HG03432 (cell line): ENCODE data around the gene LRIG1.

Source experiments
- ATAC-seq: cut with Tn5 transposase; IDR thresholded peaks from one replicate; pipeline ENCODE4 v1.9.1; 2021; ENCODE audit warnings: mild to moderate bottlenecking, moderate library complexity; ENCODE audit not compliant: unreplicated experiment

The LRIG1 gene

GRCh38 chr3:66472313-66473134 is 28.3 kb downstream of the LRIG1 start:
- peak; percentile 76 for ATAC-seq

- no peak for ATAC-seq
These were observed 29.7 kb downstream of the LRIG1 start for GRCh38 chr3:66470956-66471686.

- ATAC-seq, result no peak
These were observed 30.5 kb downstream of the LRIG1 start for GRCh38 chr3:66470285-66470684.

DNA sequence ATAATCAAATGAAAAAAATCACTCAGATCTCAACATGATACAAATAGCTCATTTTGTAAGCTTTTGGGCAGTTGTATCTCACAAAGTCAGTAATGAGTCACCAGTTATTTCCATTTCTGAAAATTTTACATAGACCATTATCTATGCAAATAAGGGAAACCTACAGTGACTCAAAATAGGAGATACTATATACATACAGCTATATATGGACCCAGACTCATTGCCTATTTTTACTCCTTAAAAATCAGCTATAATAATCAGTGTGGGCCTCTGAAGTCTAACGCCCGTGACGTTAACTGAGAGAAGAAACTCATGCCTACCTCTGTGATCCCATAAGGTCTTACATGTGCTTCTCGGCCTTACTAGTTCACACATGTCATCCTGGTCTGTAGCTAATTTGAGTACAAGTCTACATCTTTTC is 31.6 kb downstream of the LRIG1 start:
- ATAC-seq, result peak; percentile 65

DNA sequence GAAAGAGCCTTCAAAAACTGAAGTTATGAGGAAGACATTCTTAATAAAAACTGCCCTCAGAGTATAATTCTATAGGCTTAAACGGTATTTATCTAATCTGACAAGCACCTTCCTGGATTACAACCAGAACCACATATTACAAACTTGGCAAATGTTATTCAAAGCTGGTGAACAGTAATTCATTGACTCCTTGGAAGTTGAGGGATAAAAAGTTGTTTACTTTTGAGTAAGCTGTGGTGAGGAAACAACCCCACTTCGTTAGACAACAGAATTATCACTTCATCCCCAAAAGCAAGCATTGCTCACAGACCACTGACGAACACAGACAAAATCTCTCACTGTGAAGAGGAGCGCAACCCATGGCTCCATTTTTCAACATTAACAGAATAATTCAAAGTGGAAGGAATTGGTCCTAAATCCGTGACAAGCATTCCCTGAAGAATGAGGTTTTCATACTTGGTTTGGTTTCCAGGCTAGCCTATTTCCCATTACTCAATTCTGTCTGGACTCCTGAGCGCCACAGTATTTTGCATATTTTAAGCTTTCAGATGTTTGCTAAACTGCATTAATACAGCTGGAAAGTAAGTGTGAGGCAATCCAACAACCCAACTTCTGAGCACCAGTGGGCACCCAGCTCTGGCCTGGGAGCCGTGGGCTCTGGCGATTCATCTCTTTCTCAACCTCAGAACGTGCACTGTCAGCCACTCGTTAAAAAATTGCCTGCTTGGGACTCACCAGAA is 32.7 kb downstream of the LRIG1 start:
- no peak for ATAC-seq

DNA sequence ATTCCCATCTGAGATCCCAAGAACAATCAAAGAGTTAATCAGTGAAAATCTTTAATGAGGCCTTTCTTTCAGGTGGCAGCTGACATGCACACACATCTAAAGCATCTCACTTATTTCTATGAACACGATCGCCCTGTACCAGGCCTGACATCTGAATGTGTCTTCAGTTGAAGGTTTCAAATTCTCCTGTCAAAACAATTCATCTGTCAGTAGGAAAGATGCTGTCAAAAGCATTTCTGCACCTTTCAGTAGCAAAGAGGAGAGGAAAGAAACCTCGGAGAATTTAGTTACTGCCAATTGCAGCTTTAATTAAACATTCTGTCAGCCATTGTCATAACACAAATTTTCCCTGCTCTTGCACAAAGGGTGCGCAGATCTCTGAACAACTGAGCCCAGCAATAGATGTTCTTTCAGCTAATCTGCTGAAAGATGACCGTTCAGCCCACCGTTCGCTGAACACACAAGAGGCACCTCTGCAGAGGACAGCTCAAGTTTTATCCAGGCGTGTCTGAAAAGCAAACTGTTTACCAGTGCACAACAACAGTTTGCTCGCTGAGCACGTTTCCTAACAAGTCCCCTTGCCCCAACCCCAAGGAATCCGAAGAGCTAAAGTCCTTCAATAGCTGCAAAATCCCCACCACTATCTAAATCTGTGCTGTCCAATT is 34.1 kb downstream of the LRIG1 start:
- no peak for ATAC-seq

DNA sequence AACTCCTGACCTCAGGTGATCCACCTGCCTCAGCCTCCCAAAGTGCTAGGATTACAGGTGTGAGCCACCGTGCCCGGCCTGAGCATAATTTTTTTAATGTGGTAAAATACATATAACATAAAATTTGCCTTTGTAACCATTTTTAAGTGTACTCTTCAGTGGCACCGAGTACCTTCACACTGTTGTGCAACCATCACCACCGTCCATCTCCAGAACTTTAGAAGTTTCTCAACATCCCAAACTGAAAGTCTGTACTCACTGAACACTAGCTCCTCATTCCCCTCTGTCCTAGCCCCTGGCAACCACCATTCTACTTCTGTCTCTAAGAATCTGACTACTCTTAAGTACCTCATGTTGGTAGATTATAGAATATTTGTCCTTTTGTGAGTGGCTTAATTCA is 35.2 kb downstream of the LRIG1 start:
- no peak for ATAC-seq

DNA sequence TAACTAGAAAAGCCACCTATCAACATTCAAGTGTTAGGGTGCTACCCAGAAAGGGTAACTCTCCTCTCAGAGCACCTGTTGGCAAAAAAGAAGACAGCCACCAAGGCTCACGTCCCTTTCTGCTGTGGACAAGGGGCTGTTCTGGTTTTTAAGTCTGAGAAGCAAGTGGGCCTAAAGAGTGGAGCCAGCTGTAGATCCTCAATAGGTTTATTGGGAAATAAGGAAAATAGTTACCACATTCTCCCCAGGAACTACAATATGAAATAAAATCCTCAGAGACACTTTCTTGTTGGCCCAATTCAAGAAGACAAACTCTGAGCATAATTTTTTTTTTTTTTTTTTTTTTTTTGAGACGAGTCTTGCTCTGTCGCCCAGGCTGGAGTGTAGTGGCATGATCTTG is 35.8 kb downstream of the LRIG1 start:
- no peak for ATAC-seq

DNA sequence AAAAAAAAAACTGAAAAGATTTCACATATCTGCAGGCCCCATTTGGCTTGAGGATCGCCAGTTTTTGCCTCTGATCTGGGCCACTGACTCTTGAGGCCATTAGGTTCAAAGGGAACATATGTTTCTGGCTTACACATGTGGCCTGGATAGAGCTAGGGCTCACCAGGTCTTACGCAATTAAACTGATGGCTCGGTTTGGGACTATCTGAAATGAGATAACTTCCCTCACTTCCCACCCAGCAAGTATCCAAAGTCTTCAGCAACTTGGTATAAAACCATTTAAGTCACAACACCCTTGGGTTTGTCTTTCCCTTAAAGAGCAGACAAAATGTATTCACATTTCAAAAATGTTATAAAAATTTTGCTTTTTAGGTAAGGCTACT is 36.3 kb downstream of the LRIG1 start:
- no peak for ATAC-seq

DNA sequence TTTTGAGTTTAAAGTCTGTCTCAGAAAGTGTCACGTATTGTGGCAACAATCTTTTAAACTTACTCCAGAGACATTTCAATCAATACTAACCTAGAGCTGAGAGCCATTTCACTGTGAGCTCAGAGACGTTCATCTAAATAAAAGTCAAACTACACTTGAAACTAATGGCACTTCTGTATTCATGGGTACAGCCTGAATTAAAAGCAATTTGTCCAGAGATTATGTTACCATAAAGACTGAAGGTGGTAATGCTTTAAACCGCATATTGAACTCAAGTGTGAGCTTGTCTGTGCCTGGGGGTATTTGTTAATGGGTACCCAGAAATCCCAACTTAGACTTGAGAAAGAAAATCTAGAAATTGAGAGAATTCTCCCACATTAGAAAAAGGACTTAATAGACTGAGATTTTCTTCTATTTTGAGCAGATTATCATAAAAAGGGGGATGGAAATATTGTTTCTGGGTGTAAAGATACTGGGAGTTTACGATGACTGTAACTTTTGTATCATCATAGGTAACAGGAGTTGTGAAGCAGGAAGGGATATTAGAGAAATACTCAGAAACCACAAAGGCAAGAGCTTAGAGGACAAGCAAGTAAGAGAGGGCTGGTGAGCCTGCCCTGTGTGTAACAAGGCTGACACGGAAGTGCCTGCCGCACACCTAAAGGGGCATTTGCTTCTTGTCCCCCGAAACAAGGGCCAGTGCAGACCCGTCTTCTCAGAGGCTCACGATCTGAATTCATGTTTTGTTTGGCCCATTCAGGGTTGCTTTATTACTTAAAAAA is 36.9 kb downstream of the LRIG1 start:
- no peak for ATAC-seq

DNA sequence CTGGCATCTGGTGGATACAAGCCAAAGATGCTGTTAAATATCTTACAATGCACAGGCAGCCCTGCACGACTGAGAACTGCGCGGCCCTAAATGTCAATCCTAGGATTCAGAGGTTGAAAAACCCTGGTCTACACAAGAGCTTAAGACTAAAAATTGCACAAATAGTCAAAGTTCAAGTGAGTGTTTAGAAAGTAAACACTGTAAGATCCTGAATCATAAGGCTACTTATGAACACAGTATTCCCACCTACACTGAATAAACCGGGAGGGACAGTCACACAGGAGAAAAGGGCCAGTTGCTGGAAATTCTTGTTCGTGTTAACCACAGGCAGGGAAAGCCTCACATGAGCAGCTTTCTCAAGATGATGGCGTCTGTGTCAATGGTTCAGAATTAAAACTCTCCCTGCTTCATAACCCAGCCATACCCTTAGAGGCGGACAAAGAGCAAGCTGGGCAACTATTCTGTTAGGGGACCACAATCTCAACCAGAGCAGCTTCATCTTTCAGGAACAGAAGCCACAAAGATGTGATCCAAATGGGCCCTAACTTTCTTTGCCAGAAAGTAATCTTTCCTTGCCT is 37.7 kb downstream of the LRIG1 start:
- ATAC-seq, result no peak

GRCh38 chr3:66457252-66457651 is 43.6 kb downstream of the LRIG1 start:
- no peak for ATAC-seq

GRCh38 chr3:66456711-66457173 is 44.1 kb downstream of the LRIG1 start:
- no peak for ATAC-seq

- ATAC-seq, result no peak
These were observed 46.4 kb downstream of the LRIG1 start for GRCh38 chr3:66454464-66454859.

DNA sequence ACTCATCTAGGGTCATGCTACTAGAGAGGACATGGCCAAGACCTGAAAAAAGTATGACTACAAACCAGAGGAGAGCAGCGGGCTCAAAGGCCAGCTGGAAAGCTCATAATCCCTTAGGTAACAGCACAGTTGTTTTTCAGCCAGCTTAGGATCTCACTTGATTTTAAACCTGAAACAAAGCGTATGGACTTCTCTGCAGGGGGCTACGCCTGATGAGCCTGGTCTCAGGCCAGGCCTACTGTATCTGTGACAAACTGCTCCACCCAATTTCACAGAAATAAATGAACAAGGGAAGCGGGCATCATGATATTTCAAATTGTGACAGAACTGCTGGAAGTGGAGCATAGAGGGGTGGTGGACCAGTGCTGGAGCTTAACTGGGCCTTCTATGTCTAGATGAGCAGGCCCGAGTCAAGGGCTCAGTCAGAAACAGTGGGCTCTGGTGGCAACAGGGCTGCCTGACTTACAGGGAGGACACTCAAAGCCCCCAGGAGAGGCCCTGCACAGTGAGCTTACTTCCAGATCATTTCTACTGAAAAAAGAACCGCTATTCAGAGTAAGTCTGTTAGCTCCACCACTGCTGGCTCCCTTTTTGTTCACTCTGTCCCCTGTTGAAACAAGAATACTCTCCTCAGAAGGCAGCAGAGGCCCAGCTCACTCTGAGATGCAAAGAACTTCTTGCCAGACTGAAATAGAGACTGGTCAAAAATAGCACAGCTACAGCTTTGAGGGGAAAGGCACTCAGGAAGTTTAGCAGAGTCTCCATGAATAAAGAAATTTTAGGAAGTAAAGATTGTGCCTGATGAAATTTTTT is 47.0 kb downstream of the LRIG1 start:
- ATAC-seq, result no peak

DNA sequence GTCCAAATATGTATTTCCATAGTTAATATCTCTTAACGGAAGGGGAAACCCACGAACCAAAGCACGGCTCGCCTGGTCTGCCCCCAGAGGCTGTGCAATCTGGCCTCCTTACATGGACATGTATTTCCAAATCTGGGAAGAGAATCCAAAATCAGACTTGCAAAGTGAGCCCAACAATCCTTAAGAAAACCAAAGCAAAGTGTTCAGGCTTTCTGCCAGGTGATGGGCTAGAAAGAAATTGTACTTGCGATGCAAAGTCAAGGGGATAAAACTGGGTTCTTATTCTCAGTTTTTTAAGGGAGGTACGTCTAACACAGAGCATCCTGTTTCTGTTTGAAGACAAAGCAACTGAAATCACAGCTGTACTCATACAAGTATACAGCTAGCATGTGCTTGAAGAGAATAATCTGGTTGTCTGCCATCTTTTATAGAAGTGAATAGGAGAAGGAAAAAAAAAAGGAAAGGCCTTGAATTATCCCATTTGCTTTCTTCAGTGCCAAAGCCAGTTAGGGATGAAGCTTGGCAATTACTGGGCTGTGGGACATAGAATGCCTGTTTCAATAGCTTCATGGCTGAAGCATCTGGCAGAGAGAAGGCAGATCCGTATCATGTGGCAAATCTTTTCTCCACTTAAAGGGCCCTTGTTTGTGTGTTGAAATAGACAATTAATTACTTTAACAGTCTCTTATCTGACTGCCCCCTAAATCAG is 48.4 kb downstream of the LRIG1 start:
- no peak for ATAC-seq

DNA sequence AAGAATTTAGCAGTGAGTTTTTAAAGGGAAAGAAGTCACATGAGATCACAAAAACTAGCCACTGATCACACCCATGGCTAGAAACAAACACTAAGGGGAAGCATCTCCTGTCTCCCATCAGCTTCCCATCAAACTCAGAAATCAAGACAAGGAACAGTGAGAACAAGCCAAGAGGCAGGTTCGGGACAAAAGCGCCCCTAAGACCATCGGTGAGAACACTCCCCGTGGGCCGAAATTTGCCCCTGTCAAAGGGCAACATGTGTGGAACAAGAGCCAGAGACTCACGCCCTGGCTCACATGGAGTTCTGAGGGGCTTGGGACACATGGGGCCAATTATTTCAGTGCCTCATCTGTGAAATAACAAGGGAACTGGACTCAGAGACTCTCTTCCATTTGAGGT is 49.1 kb downstream of the LRIG1 start:
- no peak for ATAC-seq

DNA sequence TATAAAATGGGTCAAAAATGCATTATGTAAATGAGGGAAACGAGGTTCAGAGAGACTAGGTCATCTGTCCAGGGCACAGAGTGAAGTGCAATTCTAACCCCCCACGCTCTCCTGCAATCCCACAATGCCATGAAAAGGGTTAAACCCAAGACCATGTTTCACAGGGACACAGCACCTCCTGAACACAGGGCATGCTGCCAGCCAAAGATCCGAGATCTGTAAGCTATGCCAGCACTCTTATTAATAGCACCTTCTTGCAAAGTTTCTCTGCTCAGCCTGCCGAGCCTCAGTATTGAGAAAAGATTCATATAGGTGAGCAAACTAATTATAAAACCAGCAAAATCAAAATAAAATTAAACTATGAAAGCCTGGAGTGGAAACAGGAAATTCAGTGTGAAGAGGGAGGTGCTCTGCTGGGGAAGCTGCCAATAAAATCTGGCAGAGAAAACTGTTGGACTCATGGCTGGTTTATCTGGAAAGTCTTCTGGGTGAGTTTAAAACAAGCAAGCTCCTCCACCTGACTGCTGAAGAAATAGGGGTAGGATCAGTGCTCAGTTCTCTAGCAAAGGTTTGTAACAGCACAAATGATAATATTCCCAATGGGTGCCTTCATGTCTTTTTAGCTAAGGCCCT is 50.3 kb downstream of the LRIG1 start:
- no peak for ATAC-seq
